H9 (cell line): ENCODE results near the gene NFX1. TPM values are rescaled to one million over a fixed set of nuclear protein-coding genes. Genes with fewer than 3 reads are reported as not detected.

Experiments
- DNase-seq: peaks from one replicate; pipeline ENCODE4 v3.0.0-alpha.2; 2017
- H2AFZ ChIP-seq: one replicate; pipeline ENCODE4 v1.6.1; 2013; ENCODE audit warnings: mild to moderate bottlenecking, low read length, control low read depth, moderate library complexity
- H2AK5ac ChIP-seq: 2 replicates; pipeline ENCODE4 v1.6.1; 2013; ENCODE audit warnings: low read length, control low read depth, mixed read lengths; ENCODE audit not compliant: insufficient read length
- H2BK120ac ChIP-seq: one replicate; pipeline ENCODE4 v1.6.1; 2013; ENCODE audit warnings: low read depth, mild to moderate bottlenecking, low read length, control low read depth, inconsistent platforms; ENCODE audit not compliant: poor library complexity, severe bottlenecking
- H2BK12ac ChIP-seq: 2 replicates; pipeline ENCODE4 v1.6.1; 2013; ENCODE audit warnings: low read length, control low read depth, mixed read lengths, low read depth; ENCODE audit not compliant: insufficient read length
- H2BK15ac ChIP-seq: 2 replicates; pipeline ENCODE4 v1.6.1; 2013; ENCODE audit warnings: low read depth, low read length, control low read depth
- H2BK20ac ChIP-seq: one replicate; pipeline ENCODE4 v1.6.1; 2013; ENCODE audit warnings: low read depth, mild to moderate bottlenecking, low read length, control low read depth, inconsistent platforms; ENCODE audit not compliant: poor library complexity, severe bottlenecking
- H2BK5ac ChIP-seq: 2 replicates; pipeline ENCODE4 v1.6.1; 2013; ENCODE audit warnings: low read length, control low read depth, mixed read lengths; ENCODE audit not compliant: insufficient read length
- H3K14ac ChIP-seq: 2 replicates; pipeline ENCODE4 v1.6.1; 2013; ENCODE audit warnings: low read length, control low read depth; ENCODE audit not compliant: insufficient read depth
- H3K18ac ChIP-seq: 2 replicates; pipeline ENCODE4 v1.6.1; 2013; ENCODE audit warnings: low read depth, mild to moderate bottlenecking, mixed read lengths, low read length, control low read depth; ENCODE audit not compliant: insufficient read length
- H3K23ac ChIP-seq: 2 replicates; pipeline ENCODE4 v1.6.1; 2013; ENCODE audit warnings: low read length, control low read depth, mixed read lengths, low read depth; ENCODE audit not compliant: insufficient read length
- H3K23me2 ChIP-seq: 2 replicates; pipeline ENCODE4 v1.6.1; 2013; ENCODE audit warnings: low read depth, mild to moderate bottlenecking, mixed read lengths, low read length, control low read depth; ENCODE audit not compliant: insufficient read length, poor library complexity, severe bottlenecking
- H3K27ac ChIP-seq: 2 replicates; pipeline ENCODE4 v1.5.1; 2013; ENCODE audit warnings: low read length, control low read depth, mixed read lengths, low read depth; ENCODE audit not compliant: insufficient read length
- H3K27me3 ChIP-seq: 2 replicates; pipeline ENCODE4 v1.6.1; 2013; ENCODE audit warnings: low read length, control low read depth, inconsistent platforms; ENCODE audit not compliant: insufficient read depth
- H3K4ac ChIP-seq: 2 replicates; pipeline ENCODE4 v1.6.1; 2013; ENCODE audit warnings: low read depth, mild to moderate bottlenecking, control low read depth, inconsistent platforms, low read length, moderate library complexity
- H3K4me1 ChIP-seq: 2 replicates; pipeline ENCODE4 v1.6.1; 2013; ENCODE audit warnings: low read length, control low read depth, inconsistent platforms; ENCODE audit not compliant: insufficient read depth
- H3K4me2 ChIP-seq: 2 replicates; pipeline ENCODE4 v1.6.1; 2013; ENCODE audit warnings: low read length, control low read depth, mixed read lengths; ENCODE audit not compliant: insufficient read length, insufficient read depth
- H3K56ac ChIP-seq: 2 replicates; pipeline ENCODE4 v1.6.1; 2013; ENCODE audit warnings: low read depth, mild to moderate bottlenecking, mixed read lengths, low read length, control low read depth; ENCODE audit not compliant: insufficient read length
- H3K79me1 ChIP-seq: 2 replicates; pipeline ENCODE4 v1.6.1; 2013; ENCODE audit warnings: low read depth, mild to moderate bottlenecking, moderate library complexity, low read length, control low read depth, inconsistent platforms; ENCODE audit not compliant: insufficient read depth, poor library complexity, severe bottlenecking
- H3K79me2 ChIP-seq: 2 replicates; pipeline ENCODE4 v1.6.1; 2013; ENCODE audit warnings: low read length, control low read depth, inconsistent platforms; ENCODE audit not compliant: insufficient read depth
- H3K9ac ChIP-seq: 2 replicates; pipeline ENCODE4 v1.6.1; 2013; ENCODE audit warnings: low read length, control low read depth, mixed read lengths; ENCODE audit not compliant: insufficient read length; ENCODE audit errors: extremely low read depth
- H3K9me3 ChIP-seq: one replicate; pipeline ENCODE4 v1.6.1; 2013; ENCODE audit warnings: low read depth, low read length, inconsistent platforms; ENCODE audit not compliant: control insufficient read depth
- H3T11ph ChIP-seq: one replicate; pipeline ENCODE4 v1.6.1; 2013; ENCODE audit warnings: mild to moderate bottlenecking, low read length, control low read depth, inconsistent platforms
- H4K20me1 ChIP-seq: one replicate; pipeline ENCODE4 v1.6.1; 2013; ENCODE audit not compliant: control insufficient read depth, insufficient read length, insufficient read depth
- H4K5ac ChIP-seq: 2 replicates; pipeline ENCODE4 v1.6.1; 2013; ENCODE audit warnings: low read depth, mild to moderate bottlenecking, mixed read lengths, low read length, control low read depth; ENCODE audit not compliant: insufficient read length
- H4K8ac ChIP-seq: replicated peaks from 2 replicates; pipeline ENCODE4 v1.6.1; 2013; ENCODE audit warnings: low read length, control low read depth, mixed read lengths, low read depth; ENCODE audit not compliant: insufficient read length
- H4K91ac ChIP-seq: 2 replicates; pipeline ENCODE4 v1.6.1; 2013; ENCODE audit warnings: low read depth, mild to moderate bottlenecking, moderate library complexity, mixed read lengths, low read length, control low read depth; ENCODE audit not compliant: insufficient read length
- H3K27ac Mint-ChIP-seq, 3 experiments: 2 replicates in 2 of 3; 3 replicates in 1 of 3; pipeline ENCODE4 v1.8.0; 2020 to 2021; ENCODE audit warnings: mixed read lengths in 3 of 3, mild to moderate bottlenecking in 1 of 3, moderate library complexity in 1 of 3
- H3K27me3 Mint-ChIP-seq: 2 replicates; pipeline ENCODE4 v1.8.0; 2021; ENCODE audit warnings: low read depth, mild to moderate bottlenecking, moderate library complexity, mixed read lengths
- H3K36me3 Mint-ChIP-seq, 3 experiments: 2 replicates in 2 of 3; 3 replicates in 1 of 3; pipeline ENCODE4 v1.8.0; 2020 to 2021; ENCODE audit warnings: low read depth in 3 of 3, mixed read lengths in 3 of 3; ENCODE audit not compliant: insufficient read depth in 1 of 3
- H3K4me1 Mint-ChIP-seq, 2 experiments: 2 replicates each; pipeline ENCODE4 v1.8.0; 2020; ENCODE audit warnings: mixed read lengths in 2 of 2
- H3K4me3 Mint-ChIP-seq, 2 experiments: 2 replicates in 1 of 2; 3 replicates in 1 of 2; pipeline ENCODE4 v1.8.0; 2020 to 2021; ENCODE audit warnings: mild to moderate bottlenecking in 2 of 2, mixed read lengths in 2 of 2, moderate library complexity in 1 of 2
- H3K9me3 Mint-ChIP-seq, 2 experiments: 2 replicates in 1 of 2; 3 replicates in 1 of 2; pipeline ENCODE4 v1.8.0; 2020; ENCODE audit warnings: mild to moderate bottlenecking in 2 of 2, mixed read lengths in 2 of 2, moderate library complexity in 1 of 2
- CTCF ChIP-seq: fragments of 200-600 bp; sonication (generic); conservative IDR thresholded peaks from 3 replicates; pipeline ENCODE4 v1.8.0; 2021; ENCODE audit warnings: antibody characterized with exemption, mild to moderate bottlenecking
- WGBS: extraction: QIAGEN DNeasy Blood & Tissue Kit; methylation state at CpG from one replicate; pipeline ENCODE4 v1.1.7; 2013; ENCODE audit warnings: missing lambda C conversion rate, low lambda C conversion rate, mixed read lengths; ENCODE audit not compliant: insufficient read length; ENCODE audit errors: extremely low coverage; 5-methylcytosine and 5-hydroxymethylcytosine counted together
- total RNA-seq: library from RNA; stranded (reverse); gene quantifications from 2 replicates; pipeline ENCODE4 v1.2.1, GENCODE V29; 2021

Gene NFX1
- total RNA-seq, 1 experiment from 2014 or later = 35.1 TPM

- Histone ChIP-seq H3K79me1 (no peaks in the 10 kb centered on the region), H2BK12ac (no peak overlapping the region), H3K27me3 (no peaks in the 10 kb centered on the region), H2AFZ (no peak overlapping the region), H3K23me2 (no peaks in the 10 kb centered on the region), H4K5ac (no peak overlapping the region), H4K8ac (no peak overlapping the region), H2BK120ac (no peak overlapping the region), H3K14ac (no peak overlapping the region), H3K23ac (no peak overlapping the region), H4K91ac (no peak overlapping the region), H2BK20ac (no peak overlapping the region), H3K27ac (no peak overlapping the region), H4K20me1 (no peaks in the 10 kb centered on the region), H3T11ph (no peak overlapping the region), H3K9ac (no peak overlapping the region), H3K56ac (no peak overlapping the region), H3K4ac (no peak overlapping the region), H3K18ac (no peak overlapping the region), H3K79me2 (no peaks in the 10 kb centered on the region; the same call in 1 of the 2 replicates), H2BK15ac (no peak overlapping the region), H2AK5ac (no peak overlapping the region), H3K4me1 (no peaks in the 10 kb centered on the region), H3K9me3 (no peaks in the 10 kb centered on the region), H2BK5ac (no peak overlapping the region), H3K4me2 (no peak overlapping the region)
- no peaks in the 10 kb centered on the region; a peak in 1 of 4 replicates for H3K4me1 Mint-ChIP-seq
- H3K4me3 Mint-ChIP-seq = no peak overlapping the region
- no CpG with 5 or more reads among the region's 5 CpGs for WGBS
- no peaks in the 10 kb centered on the region for H3K9me3 Mint-ChIP-seq
- no peaks in the 10 kb centered on the region for H3K36me3 Mint-ChIP-seq
- H3K27me3 Mint-ChIP-seq = peaks cover 15% of the 10 kb centered on the region
- no peak for TF ChIP-seq CTCF
- no peak overlapping the region for H3K27ac Mint-ChIP-seq
- no peak for DNase-seq
These were observed 49.0 kb upstream of the NFX1 start for GRCh38 chr9:33241298-33241697.
